WTC11 (cell line): ENCODE results near the gene MTFR2.

ENCODE experiments used
- ARID4B ChIP-seq: sonication (generic); formaldehyde crosslinking; IDR thresholded peaks from 2 replicates; pipeline ENCODE4 v1.8.0; 2023; ENCODE audit warnings: missing genetic modification reagents, mild to moderate bottlenecking, borderline replicate concordance
- CREB1 ChIP-seq: sonication (generic); formaldehyde crosslinking; IDR thresholded peaks from 2 replicates; pipeline ENCODE4 v1.8.0; 2023; ENCODE audit warnings: mild to moderate bottlenecking, missing genetic modification reagents
- E2F1 ChIP-seq: sonication (generic); formaldehyde crosslinking; IDR thresholded peaks from 2 replicates; pipeline ENCODE4 v1.8.0; 2022; ENCODE audit warnings: mild to moderate bottlenecking, missing genetic modification reagents
- E2F5 ChIP-seq: sonication (generic); formaldehyde crosslinking; IDR thresholded peaks from 2 replicates; pipeline ENCODE4 v1.8.1; 2022; ENCODE audit warnings: mild to moderate bottlenecking, moderate library complexity, missing genetic modification reagents
- FOXJ3 ChIP-seq: sonication (generic); formaldehyde crosslinking; IDR thresholded peaks from 2 replicates; pipeline ENCODE4 v1.9.0; 2021; ENCODE audit warnings: missing genetic modification reagents, mild to moderate bottlenecking, borderline replicate concordance
- GABPB1 ChIP-seq: sonication (generic); formaldehyde crosslinking; IDR thresholded peaks from 2 replicates; pipeline ENCODE4 v1.8.1; 2023; ENCODE audit warnings: mild to moderate bottlenecking, missing genetic modification reagents
- JUN ChIP-seq: sonication (generic); formaldehyde crosslinking; IDR thresholded peaks from 2 replicates; pipeline ENCODE4 v1.8.0; 2023; ENCODE audit warnings: mild to moderate bottlenecking, missing genetic modification reagents
- SMAD4 ChIP-seq: sonication (generic); formaldehyde crosslinking; IDR thresholded peaks from 2 replicates; pipeline ENCODE4 v1.8.0; 2022; ENCODE audit warnings: mild to moderate bottlenecking, missing genetic modification reagents
- SP1 ChIP-seq: sonication (generic); formaldehyde crosslinking; conservative IDR thresholded peaks from 2 replicates; pipeline ENCODE4 v1.8.1; 2022; ENCODE audit warnings: missing genetic modification reagents
- USF2 ChIP-seq: sonication (generic); formaldehyde crosslinking; IDR thresholded peaks from 2 replicates; pipeline ENCODE4 v1.8.1; 2023; ENCODE audit warnings: mild to moderate bottlenecking, missing genetic modification reagents, moderate library complexity
- TF ChIP-seq, protein P1 (sequence below): fragments of 200-600 bp; IDR thresholded peaks from 2 replicates; pipeline ENCODE4 v1.8.0; 2022; ENCODE audit warnings: antibody characterized with exemption
- TF ChIP-seq, protein P2 (sequence below): sonication (generic); formaldehyde crosslinking; IDR thresholded peaks from 2 replicates; pipeline ENCODE4 v1.8.1; 2022; ENCODE audit warnings: mild to moderate bottlenecking, missing genetic modification reagents, moderate library complexity, borderline replicate concordance
- TF ChIP-seq, protein P3 (sequence below): sonication (generic); formaldehyde crosslinking; IDR thresholded peaks from 2 replicates; pipeline ENCODE4 v1.8.1; 2023; ENCODE audit warnings: mild to moderate bottlenecking, missing genetic modification reagents, moderate library complexity

DNA sequence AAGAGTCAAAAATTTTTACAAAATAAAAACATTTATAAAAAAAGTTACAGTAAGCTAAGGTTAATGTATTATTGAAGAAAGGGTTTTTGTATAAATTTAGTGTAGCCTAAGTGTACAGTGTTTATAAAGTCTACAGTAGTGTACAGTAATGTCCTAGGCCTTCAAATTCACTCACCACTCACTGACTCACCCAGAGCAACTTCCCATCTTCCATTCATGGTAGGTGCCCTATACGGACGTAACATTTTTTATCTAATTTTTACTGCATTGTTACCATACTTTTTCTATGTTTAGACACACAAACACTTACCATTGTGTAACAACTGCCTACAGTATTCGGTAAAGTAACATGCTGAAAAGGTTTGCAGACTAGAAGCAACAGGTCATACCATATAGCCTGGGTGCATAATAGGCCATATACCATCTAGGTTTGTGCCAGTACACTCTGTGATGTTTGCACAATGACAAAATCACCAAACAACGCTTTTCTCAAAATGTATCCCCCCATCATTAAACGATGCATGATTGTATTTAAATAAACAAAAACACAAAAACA lies 6.0 kb downstream of the MTFR2 start:
- no peak for TF ChIP-seq SP1 (CRISPR knock-in tag)
- TF ChIP-seq, protein P1, sequence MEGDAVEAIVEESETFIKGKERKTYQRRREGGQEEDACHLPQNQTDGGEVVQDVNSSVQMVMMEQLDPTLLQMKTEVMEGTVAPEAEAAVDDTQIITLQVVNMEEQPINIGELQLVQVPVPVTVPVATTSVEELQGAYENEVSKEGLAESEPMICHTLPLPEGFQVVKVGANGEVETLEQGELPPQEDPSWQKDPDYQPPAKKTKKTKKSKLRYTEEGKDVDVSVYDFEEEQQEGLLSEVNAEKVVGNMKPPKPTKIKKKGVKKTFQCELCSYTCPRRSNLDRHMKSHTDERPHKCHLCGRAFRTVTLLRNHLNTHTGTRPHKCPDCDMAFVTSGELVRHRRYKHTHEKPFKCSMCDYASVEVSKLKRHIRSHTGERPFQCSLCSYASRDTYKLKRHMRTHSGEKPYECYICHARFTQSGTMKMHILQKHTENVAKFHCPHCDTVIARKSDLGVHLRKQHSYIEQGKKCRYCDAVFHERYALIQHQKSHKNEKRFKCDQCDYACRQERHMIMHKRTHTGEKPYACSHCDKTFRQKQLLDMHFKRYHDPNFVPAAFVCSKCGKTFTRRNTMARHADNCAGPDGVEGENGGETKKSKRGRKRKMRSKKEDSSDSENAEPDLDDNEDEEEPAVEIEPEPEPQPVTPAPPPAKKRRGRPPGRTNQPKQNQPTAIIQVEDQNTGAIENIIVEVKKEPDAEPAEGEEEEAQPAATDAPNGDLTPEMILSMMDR, result no peak
- TF ChIP-seq JUN (CRISPR knock-in tag), result no peak
- no peak for TF ChIP-seq ARID4B (CRISPR knock-in tag)
- TF ChIP-seq USF2 (CRISPR knock-in tag), result no peak
- TF ChIP-seq, protein P2, sequence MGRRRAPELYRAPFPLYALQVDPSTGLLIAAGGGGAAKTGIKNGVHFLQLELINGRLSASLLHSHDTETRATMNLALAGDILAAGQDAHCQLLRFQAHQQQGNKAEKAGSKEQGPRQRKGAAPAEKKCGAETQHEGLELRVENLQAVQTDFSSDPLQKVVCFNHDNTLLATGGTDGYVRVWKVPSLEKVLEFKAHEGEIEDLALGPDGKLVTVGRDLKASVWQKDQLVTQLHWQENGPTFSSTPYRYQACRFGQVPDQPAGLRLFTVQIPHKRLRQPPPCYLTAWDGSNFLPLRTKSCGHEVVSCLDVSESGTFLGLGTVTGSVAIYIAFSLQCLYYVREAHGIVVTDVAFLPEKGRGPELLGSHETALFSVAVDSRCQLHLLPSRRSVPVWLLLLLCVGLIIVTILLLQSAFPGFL (CRISPR knock-in tag), result no peak
- TF ChIP-seq GABPB1 (CRISPR knock-in tag), result no peak
- TF ChIP-seq, protein P3, sequence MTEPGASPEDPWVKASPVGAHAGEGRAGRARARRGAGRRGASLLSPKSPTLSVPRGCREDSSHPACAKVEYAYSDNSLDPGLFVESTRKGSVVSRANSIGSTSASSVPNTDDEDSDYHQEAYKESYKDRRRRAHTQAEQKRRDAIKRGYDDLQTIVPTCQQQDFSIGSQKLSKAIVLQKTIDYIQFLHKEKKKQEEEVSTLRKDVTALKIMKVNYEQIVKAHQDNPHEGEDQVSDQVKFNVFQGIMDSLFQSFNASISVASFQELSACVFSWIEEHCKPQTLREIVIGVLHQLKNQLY (CRISPR knock-in tag), result no peak
- TF ChIP-seq E2F5 (CRISPR knock-in tag), result no peak
- no peak for TF ChIP-seq CREB1
- TF ChIP-seq E2F1 (CRISPR knock-in tag), result no peak
- TF ChIP-seq FOXJ3 (CRISPR knock-in tag), result no peak
- TF ChIP-seq SMAD4 (CRISPR knock-in tag), result no peak
